HG02885 (cell line): ENCODE measurements around the gene PAPOLA.
A peak's percentile ranks its signal among the peaks of the same experiment; 100 is the strongest.
"Not testable (repeated sequence)": the region's sequence is repeated elsewhere in the genome, so short reads cannot be mapped to it uniquely, and the experiment has no call there.

Experiments
- ATAC-seq: cut with Tn5 transposase; IDR thresholded peaks from one replicate; pipeline ENCODE4 v1.9.1; 2021; ENCODE audit warnings: mild to moderate bottlenecking; ENCODE audit not compliant: unreplicated experiment, poor library complexity

The PAPOLA gene

GRCh38 chr14:96501740-96502620, at the start of gene PAPOLA:
Gene PAPOLA, plus strand, starts transcription at chr14:96502382. Its CDS starts 211 bp downstream, at chr14:96502593.
- peak; percentile 89 for ATAC-seq

GRCh38 chr14:96452684-96453083, 49.5 kb upstream of the PAPOLA start:
- no peak for ATAC-seq

- no peak for ATAC-seq
Observed at GRCh38 chr14:96455588-96455987, 46.6 kb upstream of the PAPOLA start.

GRCh38 chr14:96459851-96460250, 42.3 kb upstream of the PAPOLA start:
- ATAC-seq: no peak

- ATAC-seq: no peak
Observed at GRCh38 chr14:96461950-96462798, 40.0 kb upstream of the PAPOLA start.

- ATAC-seq: no peak
Observed at GRCh38 chr14:96464136-96464535, 38.0 kb upstream of the PAPOLA start.

GRCh38 chr14:96466918-96467317, 35.3 kb upstream of the PAPOLA start:
- ATAC-seq: no peak

- ATAC-seq: no peak
Observed at GRCh38 chr14:96470331-96470730, 31.9 kb upstream of the PAPOLA start.

- not testable (repeated sequence) for ATAC-seq
Observed at GRCh38 chr14:96470967-96471366, 31.2 kb upstream of the PAPOLA start.

GRCh38 chr14:96478119-96478518, 24.1 kb upstream of the PAPOLA start:
- no peak for ATAC-seq

- ATAC-seq: no peak
Observed at GRCh38 chr14:96479435-96480146, 22.6 kb upstream of the PAPOLA start.

GRCh38 chr14:96481731-96482314, 20.4 kb upstream of the PAPOLA start:
- no peak for ATAC-seq

- no peak for ATAC-seq
Observed at GRCh38 chr14:96482986-96483385, 19.2 kb upstream of the PAPOLA start.

- ATAC-seq: no peak
Observed at GRCh38 chr14:96484399-96484798, 17.8 kb upstream of the PAPOLA start.

- ATAC-seq: no peak
Observed at GRCh38 chr14:96486705-96487104, 15.5 kb upstream of the PAPOLA start.

GRCh38 chr14:96489327-96489726, 12.9 kb upstream of the PAPOLA start:
- no peak for ATAC-seq

GRCh38 chr14:96493178-96493577, 9.0 kb upstream of the PAPOLA start:
- no peak for ATAC-seq

- no peak for ATAC-seq
Observed at GRCh38 chr14:96494331-96494730, 7.9 kb upstream of the PAPOLA start.

GRCh38 chr14:96497087-96497486, 5.1 kb upstream of the PAPOLA start:
- peak; percentile 60 for ATAC-seq

- no peak for ATAC-seq
Observed at GRCh38 chr14:96497586-96497985, 4.6 kb upstream of the PAPOLA start.
